ENCODE measurements around the gene PIAS1. TPM values are rescaled to one million over a fixed set of nuclear protein-coding genes. Genes with fewer than 3 reads are reported as not detected.
A peak's percentile ranks its signal among the peaks of the same experiment; 100 is the strongest.

PIAS1 gene
- total RNA-seq, 6 donors from 2014 or later, result 44.7 to 114 (median 64.3) TPM

- no peak for ATAC-seq (ENCODE audit: low FRiP score in 2 of 2)
- peaks cover 22 to 44% (median 27%) of the 10 kb centered on the region in 4 donors for H3K4me1 ChIP-seq
Observed at GRCh38 chr15:68205558-68205944, 151.4 kb downstream of the PIAS1 start.

GRCh38 chr15:68205954-68206539 lies 151.9 kb downstream of the PIAS1 start:
- Histone ChIP-seq H3K27me3 (no peaks in the 10 kb centered on the region), H3K4me3 (peak overlapping the region in 3 of 4 donors; percentile 18 to 42 (median 26)), H3K4me1 (peaks cover 24 to 49% (median 29%) of the 10 kb centered on the region in 4 donors), H3K27ac (peak overlapping the region; percentile 11 to 85 (median 81)), H3K36me3 (no peaks in the 10 kb centered on the region), H3K9me3 (no peaks in the 10 kb centered on the region)
- 44 to 47% methylated on average over 12 to 14 of the region's 14 CpGs for WGBS, 2 donors
- ATAC-seq (ENCODE audit: low FRiP score in 2 of 2), result peak; percentile 66 to 78
- peak in 1 of 4 donors; percentile 29 for TF ChIP-seq POLR2A (IDR thresholded peaks at IDR 0.05)
- peak in 1 of 2 donors; percentile 63 for TF ChIP-seq POLR2AphosphoS5 (IDR thresholded peaks at IDR 0.05)
- TF ChIP-seq CTCF (IDR thresholded peaks at IDR 0.05), result no peak
- TF ChIP-seq EP300 (IDR thresholded peaks at IDR 0.05), result no peak
- DNase-seq, result peak; percentile 62 to 81

More at GRCh38 chr15:68205558-68205944, 151.4 kb downstream of the PIAS1 start:
- H3K27me3 ChIP-seq, result no peaks in the 10 kb centered on the region
- H3K27ac ChIP-seq, result peak overlapping the region; percentile 11 to 85 (median 81)
- no peaks in the 10 kb centered on the region for H3K9me3 ChIP-seq
- H3K4me3 ChIP-seq, result peak overlapping the region in 3 of 4 donors; percentile 18 to 42 (median 26)
- DNase-seq, result no peak
- no peaks in the 10 kb centered on the region for H3K36me3 ChIP-seq
- WGBS, 2 donors, result 70 to 73% methylated on average over 4 to 13 of the region's 13 CpGs
- TF ChIP-seq POLR2A (IDR thresholded peaks at IDR 0.05), result no peak
- no peak for TF ChIP-seq CTCF (IDR thresholded peaks at IDR 0.05)
- TF ChIP-seq POLR2AphosphoS5 (IDR thresholded peaks at IDR 0.05), result no peak
- TF ChIP-seq EP300 (IDR thresholded peaks at IDR 0.05), result no peak

- no peaks in the 10 kb centered on the region for H3K27me3 ChIP-seq
- H3K36me3 ChIP-seq, result no peaks in the 10 kb centered on the region
- DNase-seq, result peak in 1 of 2 donors; percentile 19
- 90 to 92% methylated on average over 12 of the region's 12 CpGs for WGBS, 2 donors
- ATAC-seq (ENCODE audit: low FRiP score in 2 of 2), result no peak
- no peaks in the 10 kb centered on the region for H3K9me3 ChIP-seq
- peak overlapping the region in 3 of 4 donors; percentile 4 to 85 (median 82) for H3K27ac ChIP-seq
- TF ChIP-seq POLR2A (IDR thresholded peaks at IDR 0.05) (no peak), EP300 (IDR thresholded peaks at IDR 0.05) (no peak), CTCF (IDR thresholded peaks at IDR 0.05) (no peak), POLR2AphosphoS5 (IDR thresholded peaks at IDR 0.05) (no peak)
- peaks cover 24 to 50% (median 29%) of the 10 kb centered on the region in 4 donors for H3K4me1 ChIP-seq
- no peak overlapping the region for H3K4me3 ChIP-seq
Observed at GRCh38 chr15:68206711-68207151, 152.6 kb downstream of the PIAS1 start.

- ATAC-seq (ENCODE audit: low FRiP score in 2 of 2), result no peak
- Histone ChIP-seq H3K36me3 (no peaks in the 10 kb centered on the region), H3K27me3 (no peaks in the 10 kb centered on the region), H3K4me1 (peaks cover 24 to 50% (median 29%) of the 10 kb centered on the region in 4 donors), H3K27ac (peak overlapping the region in 2 of 4 donors; percentile 4 to 85), H3K4me3 (no peak overlapping the region), H3K9me3 (no peaks in the 10 kb centered on the region)
- DNase-seq, result peak; percentile 20 to 65
- 88 to 94% methylated on average over 6 to 12 of the region's 12 CpGs for WGBS, 2 donors
- no peak for TF ChIP-seq EP300 (IDR thresholded peaks at IDR 0.05)
Observed at GRCh38 chr15:68207176-68207935, 153.2 kb downstream of the PIAS1 start.

GRCh38 chr15:68208136-68208535 lies 154.0 kb downstream of the PIAS1 start:
- no peak for ATAC-seq (ENCODE audit: low FRiP score in 2 of 2)
- TF ChIP-seq POLR2A (IDR thresholded peaks at IDR 0.05) (no peak), CTCF (IDR thresholded peaks at IDR 0.05) (no peak), EP300 (IDR thresholded peaks at IDR 0.05) (no peak), POLR2AphosphoS5 (IDR thresholded peaks at IDR 0.05) (no peak)
- peak; percentile 21 to 44 for DNase-seq

More at GRCh38 chr15:68208136-68208535, 154.0 kb downstream of the PIAS1 start:
- Histone ChIP-seq H3K4me3 (no peak overlapping the region), H3K36me3 (no peaks in the 10 kb centered on the region), H3K4me1 (peaks cover 24 to 50% (median 29%) of the 10 kb centered on the region in 4 donors), H3K27ac (peak overlapping the region in 2 of 4 donors; percentile 9 to 45), H3K9me3 (no peaks in the 10 kb centered on the region), H3K27me3 (no peaks in the 10 kb centered on the region)
- WGBS, 2 donors, result 77 to 89% methylated on average over 14 to 16 of the region's 16 CpGs
